NT2/D1 (cell line): ENCODE data around the gene ANAPC2.

ENCODE experiments used
- SUZ12 ChIP-seq: IDR thresholded peaks from 2 replicates; pipeline ENCODE4 v1.6.1; 2011; ENCODE audit not compliant: insufficient read length, insufficient read depth; ENCODE audit errors: extremely low read depth
- YY1 ChIP-seq: IDR thresholded peaks from 2 replicates; pipeline ENCODE4 v1.6.1; 2011; ENCODE audit not compliant: insufficient read length, insufficient read depth
- ZNF274 ChIP-seq: IDR thresholded peaks from 2 replicates; pipeline ENCODE4 v1.6.1; 2011; ENCODE audit warnings: mild to moderate bottlenecking, low read depth, low read length

GRCh38 chr9:137195525-137196220 lies 7.3 kb upstream of the ANAPC2 start:
- TF ChIP-seq SUZ12: no peak
- no peak for TF ChIP-seq ZNF274
- TF ChIP-seq YY1: no peak
